ENCODE measurements around the gene CMTR2. TPM values are rescaled to one million over a fixed set of nuclear protein-coding genes. Genes with fewer than 3 reads are reported as not detected.

The CMTR2 gene
- total RNA-seq, 1 experiment from 2014 or later, result 26.8 TPM

DNA sequence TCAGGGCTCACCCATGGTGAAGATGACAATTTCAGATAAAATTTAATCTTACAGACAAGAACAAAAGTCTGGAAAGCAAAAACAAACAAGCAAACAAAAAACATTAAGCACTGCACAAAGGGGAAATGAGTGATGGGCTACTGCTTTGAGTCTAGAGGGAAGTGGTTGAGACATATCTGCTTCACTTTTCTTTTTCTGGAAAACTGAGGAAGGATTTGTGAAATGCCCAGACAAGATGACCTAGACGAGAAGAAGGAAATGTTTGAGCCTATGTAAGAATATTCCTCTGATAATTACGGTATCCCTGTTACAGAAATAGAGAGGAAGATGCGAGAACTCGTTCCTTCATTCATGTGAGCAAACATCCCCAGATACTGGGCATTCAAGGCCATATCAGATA lies 47.2 kb downstream of the CMTR2 start:
- Histone ChIP-seq H3K36me3 (ENCODE audit: control insufficient read depth in 1 of 2, insufficient read depth in 2 of 2, low read length in 2 of 2) (no peaks in the 10 kb centered on the region), H3K4me1 (ENCODE audit: control insufficient read depth in 1 of 2, insufficient read depth in 2 of 2, low read length in 2 of 2) (no peaks in the 10 kb centered on the region), H3K4me2 (ENCODE audit: low read length) (no peak overlapping the region), H3K9ac (ENCODE audit: low read length) (no peak overlapping the region), H3K4me3 (replicated peaks in 1 of 2; ENCODE audit: low read depth in 1 of 2, low read length in 2 of 2) (no peak overlapping the region), H2AFZ (ENCODE audit: low read depth, low read length, poor library complexity, severe bottlenecking) (no peak overlapping the region), H3K27me3 (ENCODE audit: insufficient read depth, low read length) (no peaks in the 10 kb centered on the region), H3K9me3 (ENCODE audit: control insufficient read depth in 1 of 2, insufficient read depth in 1 of 2, low read depth in 1 of 2, low read length in 2 of 2) (no peaks in the 10 kb centered on the region), H3K9me2 (ENCODE audit: insufficient read depth) (no peaks in the 10 kb centered on the region), H3K79me2 (ENCODE audit: insufficient read depth, low read length) (no peaks in the 10 kb centered on the region), H4K20me1 (ENCODE audit: insufficient read depth) (no peaks in the 10 kb centered on the region), H3K27ac (ENCODE audit: low read depth, low read length) (no peak overlapping the region)
- intact Hi-C loops (cut with micrococcal nuclease), result no loop called here
- TF ChIP-seq ZNF274 (IDR thresholded peaks at IDR 0.05; ENCODE audit: low read depth, low read length) (no peak), RAD21 (IDR thresholded peaks at IDR 0.05; ENCODE audit: low read depth) (no peak), CEBPB (IDR thresholded peaks at IDR 0.05; ENCODE audit: low read depth) (no peak)
- ChIA-PET POLR2A (no interaction called here), CTCF (no interaction called here), RAD21 (ENCODE audit: low non-redundant PET in 1 of 2, low total read pairs in 2 of 2, uncharacterized antibody in 2 of 2, unreplicated experiment in 2 of 2) (no interaction called here)
- ATAC-seq (no peak), DNase-seq (ENCODE audit: low read depth, low spot score) (no peak)
- no TSS peak for BruUV-seq (replicated peaks)

Other genes with a start within 250 kb of the CMTR2 start
- not detected for gene HYDIN, start 58.7 kb downstream of the CMTR2 start, total RNA-seq (2021; ENCODE audit: unreplicated experiment)
- 5.5 TPM for gene CALB2, start 69.3 kb upstream of the CMTR2 start, total RNA-seq (2021; ENCODE audit: unreplicated experiment)
- gene TLE7, start 152.7 kb upstream of the CMTR2 start, total RNA-seq (2021; ENCODE audit: unreplicated experiment), result not detected
- gene ZNF23, start 172.8 kb upstream of the CMTR2 start, total RNA-seq (2021; ENCODE audit: unreplicated experiment), result 11.1 TPM
- 5.4 TPM for gene ZNF19, start 199.9 kb upstream of the CMTR2 start, total RNA-seq (2021; ENCODE audit: unreplicated experiment)
- gene CHST4, start 237.0 kb upstream of the CMTR2 start, total RNA-seq (2021; ENCODE audit: unreplicated experiment), result 0.59 TPM

All from HCT116 (cell line).